Hair follicle dermal papilla cell (primary cell): Measurements from ENCODE around the gene B9D2. TPM values are rescaled to one million over a fixed set of nuclear protein-coding genes. Genes with fewer than 3 reads are reported as not detected.

Experiments used
- total RNA-seq: library from RNA; depleted of rRNA; stranded (reverse); fragments of >200 nt; gene quantifications from 2 replicates; pipeline ENCODE4 v1.2.3, GENCODE V29; 2012

Gene B9D2, protein sequence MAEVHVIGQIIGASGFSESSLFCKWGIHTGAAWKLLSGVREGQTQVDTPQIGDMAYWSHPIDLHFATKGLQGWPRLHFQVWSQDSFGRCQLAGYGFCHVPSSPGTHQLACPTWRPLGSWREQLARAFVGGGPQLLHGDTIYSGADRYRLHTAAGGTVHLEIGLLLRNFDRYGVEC
- 2.9 and 4.9 TPM in 2 replicates for total RNA-seq

DNA sequence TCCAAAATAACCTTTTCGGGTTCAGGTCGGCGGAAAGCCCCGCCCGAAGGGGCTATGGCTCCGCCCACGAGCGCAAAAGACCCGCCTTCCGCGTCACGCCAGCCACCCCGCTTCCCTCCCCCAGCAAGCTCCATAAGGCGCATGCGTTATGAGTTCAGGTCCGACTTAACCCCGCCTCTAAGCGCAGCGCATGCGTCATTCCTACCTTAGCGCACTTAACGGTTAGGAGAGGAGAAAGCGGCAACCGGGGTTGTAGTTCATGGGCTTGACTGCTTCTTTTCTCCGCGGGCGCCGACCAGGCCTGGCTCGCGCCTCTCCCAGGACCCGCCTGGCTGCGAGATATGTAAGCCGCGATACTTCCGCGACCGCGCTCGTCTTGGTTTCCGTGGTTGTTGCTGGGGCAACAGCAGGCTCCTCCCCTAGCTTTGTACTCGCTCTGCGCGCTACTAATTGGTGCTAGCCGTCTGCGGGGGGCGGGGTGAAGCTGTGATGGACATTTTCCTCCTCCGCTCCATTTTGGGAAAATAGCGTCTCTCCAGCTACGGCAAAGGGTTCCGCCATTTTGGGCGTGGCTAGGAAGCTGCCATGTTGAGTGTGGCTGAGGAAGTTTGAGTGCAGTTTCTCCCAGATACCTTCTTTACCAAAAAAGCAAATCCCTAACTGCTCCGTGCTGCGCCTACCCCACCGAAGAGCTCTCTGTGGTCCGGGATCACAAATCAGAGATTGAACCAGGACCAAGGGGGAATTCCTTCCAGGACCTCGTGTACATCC, at the start of gene B9D2:
Gene B9D2 (minus strand): TSS at position 397 of the 771 bp plus-strand sequence. CDS start 630 bp downstream, outside the sequence.

DNA sequence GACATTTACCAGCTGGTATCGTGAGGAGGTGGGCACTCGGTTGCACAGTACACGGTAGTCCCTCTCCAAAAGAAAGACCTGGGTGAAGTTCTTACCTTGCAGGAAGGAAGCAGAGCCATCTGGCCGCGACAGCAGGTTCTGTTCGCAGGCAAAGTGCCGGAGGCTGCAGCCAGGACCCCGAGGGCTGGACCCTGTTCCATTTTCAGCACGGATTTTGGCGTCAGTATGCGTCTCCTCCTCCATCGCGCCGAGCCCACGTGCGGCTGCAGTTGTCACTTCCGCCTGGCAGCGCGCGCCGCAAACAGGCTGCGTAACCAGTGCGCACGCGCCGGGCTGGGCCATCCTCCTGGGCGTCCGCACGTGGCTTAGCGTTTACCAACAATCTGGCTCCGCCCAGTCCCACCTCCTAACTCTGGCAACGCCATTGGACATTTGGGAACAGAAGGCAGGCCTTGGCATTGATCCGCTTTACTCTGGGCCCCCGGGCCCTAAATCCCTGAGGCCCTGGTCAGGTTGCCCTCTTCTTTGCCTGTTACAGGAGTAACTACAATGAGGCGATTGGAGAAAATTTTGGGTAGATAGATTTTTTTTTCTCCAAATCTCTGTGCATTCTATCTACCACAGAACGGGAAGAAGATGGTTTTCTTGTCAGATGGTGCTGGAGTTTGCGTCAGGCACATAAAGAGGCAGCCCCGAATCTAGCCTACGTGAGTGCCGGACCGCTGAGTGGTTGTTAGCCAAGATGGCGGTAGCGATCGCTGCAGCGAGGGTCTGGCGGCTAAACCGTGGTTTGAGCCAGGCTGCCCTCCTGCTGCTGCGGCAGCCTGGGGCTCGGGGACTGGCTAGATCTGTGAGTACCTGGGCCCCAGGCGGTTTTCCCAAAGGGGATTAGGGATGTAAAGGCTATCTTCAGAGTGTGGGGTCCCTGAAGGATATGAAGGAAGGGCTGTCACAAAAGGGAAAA, 33.4 kb upstream of the B9D2 start, which contains the start of the genes BCKDHA and EXOSC5:
Gene BCKDHA (plus strand): TSS at position 733 of the 964 bp plus-strand sequence. CDS start 10 bp downstream, at position 743.
Gene EXOSC5 (minus strand): TSS at position 274 of the 964 bp plus-strand sequence. CDS start 31 bp downstream, at position 243.

DNA sequence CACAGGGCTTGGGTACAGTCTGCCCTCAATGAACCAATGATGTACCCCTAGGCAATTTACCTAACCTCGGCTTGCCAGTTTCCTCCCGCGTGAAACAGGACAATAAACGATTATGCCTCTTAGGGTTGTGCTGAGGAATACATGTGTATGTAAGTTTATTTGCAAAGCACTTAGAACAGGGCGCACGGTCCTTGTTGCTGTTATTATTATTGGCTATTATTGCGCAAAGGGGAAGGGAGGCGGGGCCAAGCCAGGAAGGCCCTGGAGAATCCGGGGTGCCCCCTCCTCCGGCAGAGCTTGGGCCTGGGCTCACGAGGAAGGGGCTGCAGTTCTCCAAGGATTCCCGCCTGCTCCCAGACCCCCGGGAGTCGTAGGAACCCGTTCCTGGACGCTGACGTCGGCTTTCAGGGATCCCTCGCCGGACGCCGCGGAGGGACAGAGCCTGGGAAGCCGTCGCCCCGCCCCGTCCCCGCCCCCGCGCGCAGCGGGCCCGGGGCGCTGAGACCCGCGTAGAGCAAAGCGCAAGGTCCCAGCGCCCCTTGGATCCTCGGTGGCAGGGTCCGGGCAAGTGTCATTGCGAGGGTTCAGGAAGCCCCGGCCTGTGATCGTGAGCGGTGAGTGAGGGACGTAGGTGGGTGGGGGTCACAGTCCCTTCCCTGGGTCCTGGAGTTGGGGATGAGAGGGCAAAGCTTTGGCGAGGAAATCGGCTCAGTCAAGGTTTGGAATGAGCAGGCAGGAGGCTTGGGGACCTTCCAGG, 12.5 kb upstream of the B9D2 start, which contains the start of gene TMEM91:
Gene TMEM91 (plus strand): TSS at position 293 of the 757 bp plus-strand sequence. CDS start 1,777 bp downstream, outside the sequence.

DNA sequence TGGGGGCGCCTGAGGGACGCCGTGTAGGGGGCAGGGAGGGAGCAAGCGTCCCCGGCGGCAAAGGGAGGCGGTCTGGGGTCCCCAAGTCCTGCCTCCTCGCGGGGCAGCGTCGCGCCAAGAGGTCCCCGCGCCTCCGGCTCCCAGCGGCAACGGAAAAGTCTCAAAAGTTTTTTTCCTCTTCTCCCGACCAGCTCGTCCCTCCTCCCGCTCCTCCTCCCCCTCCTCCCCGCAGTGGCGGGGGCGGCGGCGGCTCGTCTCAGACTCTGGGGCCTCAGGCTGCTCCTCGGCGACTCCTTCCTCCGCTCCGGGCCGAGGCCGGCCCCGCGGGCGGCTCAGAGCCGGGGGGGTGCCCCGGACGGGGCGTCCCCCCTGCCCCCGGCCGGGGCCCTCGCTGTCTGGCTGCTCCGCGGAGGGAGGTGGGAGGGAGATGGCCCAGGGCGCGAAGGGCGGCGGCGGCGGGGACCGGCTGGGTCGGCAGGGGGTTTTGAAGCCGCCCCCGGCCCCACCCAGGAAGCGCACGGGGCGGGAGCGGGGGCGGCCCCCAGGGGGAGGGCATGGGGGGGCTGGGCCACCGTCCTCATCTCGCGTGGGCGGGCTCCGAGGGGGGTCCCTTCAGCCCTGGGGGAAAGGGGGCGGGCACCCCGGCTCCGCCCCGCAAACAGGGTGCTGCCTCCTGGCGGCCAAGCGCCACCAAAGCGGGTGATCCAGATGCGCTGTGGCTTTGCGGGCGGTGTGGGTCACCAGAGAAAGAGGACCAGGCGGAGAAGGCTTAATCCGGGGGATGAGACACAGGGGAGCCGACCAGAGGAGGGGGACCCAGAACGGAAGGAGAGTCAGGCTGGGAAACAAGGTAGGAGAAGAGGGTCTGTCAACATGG, 10.2 kb downstream of the B9D2 start, which contains the start of gene TGFB1:
Gene TGFB1 (minus strand): TSS at position 457 of the 877 bp plus-strand sequence. CDS start 878 bp downstream, outside the sequence.

DNA sequence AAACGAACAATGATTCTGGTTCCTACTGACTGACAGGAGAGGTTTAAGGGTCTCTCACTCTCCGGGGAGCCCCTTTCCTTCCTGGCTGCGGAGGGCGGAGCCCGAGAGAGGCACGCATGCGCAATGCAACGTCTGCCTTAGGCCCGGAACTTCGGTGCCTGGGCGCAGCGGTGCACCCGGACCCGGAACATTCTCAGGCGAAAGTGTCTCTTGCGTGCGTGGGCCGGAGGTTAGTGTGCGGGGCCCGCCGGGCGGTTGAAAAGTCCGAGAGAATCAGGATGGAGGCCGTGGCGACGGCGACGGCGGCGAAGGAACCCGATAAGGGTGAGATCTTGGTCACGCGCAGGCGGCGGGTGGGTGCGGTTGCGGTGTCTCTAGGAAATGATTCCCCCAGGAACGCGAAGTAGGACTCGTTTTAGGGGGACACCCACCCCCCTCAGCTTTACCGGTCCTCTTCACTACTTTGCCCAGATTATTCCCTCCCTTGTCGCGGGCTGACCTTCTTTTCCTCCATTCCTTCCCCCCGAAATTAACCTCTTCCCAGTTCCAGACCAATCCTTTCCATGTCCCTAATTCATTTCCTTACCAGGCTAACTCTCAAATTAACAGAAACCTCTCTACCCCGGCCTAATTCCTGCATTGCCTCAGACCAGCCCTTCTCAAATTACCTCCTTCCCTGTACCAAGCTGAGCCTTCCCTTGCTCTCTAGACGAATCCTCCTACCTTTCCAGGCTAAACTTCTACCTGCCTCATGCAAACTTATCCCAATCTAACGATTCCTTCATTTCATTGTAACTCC, 53.7 kb downstream of the B9D2 start, which contains the start of gene CCDC97:
Gene CCDC97 (plus strand): TSS at position 140 of the 799 bp plus-strand sequence. CDS start 139 bp downstream, at position 279.

Other genes starting within 250 kb of the B9D2 start
- gene CYP2F1, start 249.7 kb downstream of the B9D2 start, total RNA-seq: not detected in 2 replicates
- gene CYP2S1, start 170.9 kb downstream of the B9D2 start, total RNA-seq: not detected in 2 replicates
- gene AXL, start 144.9 kb downstream of the B9D2 start, total RNA-seq: 361 and 371 TPM in 2 replicates
- gene HNRNPUL1, start 99.8 kb downstream of the B9D2 start, total RNA-seq: 117 and 128 TPM in 2 replicates
- 15.8 and 20.3 TPM in 2 replicates for gene CCDC97, start 54.0 kb downstream of the B9D2 start, total RNA-seq
- 16.2 and 17.5 TPM in 2 replicates for gene TGFB1, start 10.2 kb downstream of the B9D2 start, total RNA-seq
- 3.7 and 5.1 TPM in 2 replicates for gene TMEM91, start 12.4 kb upstream of the B9D2 start, total RNA-seq
- gene EXOSC5, start 33.2 kb upstream of the B9D2 start, total RNA-seq: 6.8 and 7.4 TPM in 2 replicates
- gene BCKDHA, start 33.7 kb upstream of the B9D2 start, total RNA-seq: 24.5 and 26.4 TPM in 2 replicates
- gene B3GNT8, start 63.2 kb upstream of the B9D2 start, total RNA-seq: 5.8 TPM in 2 replicates
- 35.3 and 36.3 TPM in 2 replicates for gene DMAC2, start 75.8 kb upstream of the B9D2 start, total RNA-seq
- not detected in 2 replicates for gene ERICH4, start 79.0 kb upstream of the B9D2 start, total RNA-seq
- not detected in 2 replicates for gene CEACAM21, start 212.0 kb upstream of the B9D2 start, total RNA-seq